HK-2 (cell line): ENCODE data around the gene TPRKB.
"Not testable (repeated sequence)": the region's sequence is repeated elsewhere in the genome, so short reads cannot be mapped to it uniquely, and the experiment has no call there.

ENCODE experiments used
- DNase-seq: peaks from one replicate; pipeline ENCODE4 v3.0.0-alpha.2; 2018; ENCODE audit not compliant: unreplicated experiment

Gene TPRKB

DNA sequence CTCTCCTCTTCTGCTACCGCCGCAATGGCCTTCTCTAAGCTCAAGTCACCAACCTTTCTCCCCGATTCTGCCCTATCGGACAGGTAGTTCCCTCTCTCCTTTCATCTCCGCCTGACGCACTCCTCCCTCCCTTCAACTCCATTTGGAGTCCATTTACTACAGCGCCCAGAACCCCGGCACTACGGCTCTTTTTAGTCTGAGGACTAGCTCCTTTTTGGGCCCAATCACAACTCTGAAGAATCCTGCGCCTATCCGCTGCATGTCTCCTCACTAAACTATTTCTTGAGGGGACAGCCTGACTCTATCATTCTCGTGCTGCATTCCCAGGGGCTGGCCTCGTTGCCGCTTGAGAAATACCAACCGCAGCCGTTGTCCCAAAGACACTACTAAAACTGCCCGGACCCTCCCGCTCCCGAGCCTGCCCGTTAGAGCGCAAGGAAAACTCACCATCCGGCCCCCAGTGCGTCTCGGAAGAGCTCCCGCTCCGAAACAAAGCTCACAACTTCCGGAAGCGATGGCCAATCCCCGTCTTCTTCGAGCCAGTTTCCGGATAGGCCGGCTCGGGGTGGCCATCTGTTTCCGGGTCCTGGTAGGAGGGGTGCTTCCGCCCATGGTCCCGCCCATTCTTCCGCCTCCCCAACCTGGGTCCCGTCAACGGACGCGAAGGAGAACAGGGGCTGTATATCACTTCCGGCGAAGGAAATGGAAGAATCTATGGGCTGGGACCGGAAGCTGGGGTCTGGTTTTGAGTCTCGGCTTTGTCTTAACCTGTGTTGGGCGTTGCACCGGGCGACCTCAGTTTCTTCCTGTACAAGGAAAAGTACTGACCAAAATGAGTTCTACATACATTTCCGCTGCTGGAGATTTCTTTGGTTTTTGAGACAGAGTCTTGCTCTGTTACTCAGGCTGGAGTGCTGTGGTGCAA is at the start of gene TPRKB:
Gene TPRKB (minus strand): TSS at position 491 of the 925 bp plus-strand sequence. CDS start 2,776 bp downstream, outside the sequence.
- DNase-seq: peak; percentile 96

DNA sequence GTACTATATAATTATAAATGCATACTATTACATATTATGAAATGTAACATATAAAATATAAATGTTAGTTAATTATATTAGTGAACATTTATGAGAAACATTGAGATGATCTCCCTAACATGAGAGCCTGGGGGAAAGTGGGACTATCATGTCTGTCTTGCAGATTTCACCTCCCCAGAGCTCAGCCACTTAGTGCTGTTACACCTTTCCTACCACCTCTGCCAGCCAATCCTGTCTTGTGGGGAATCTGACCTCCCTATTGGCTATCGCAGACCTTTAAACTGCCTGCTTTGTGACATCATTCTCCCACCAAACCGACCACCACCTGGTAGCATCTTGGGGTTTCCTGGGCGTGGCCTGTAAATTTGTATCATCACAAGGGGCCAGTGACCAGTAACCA is 46.7 kb upstream of the TPRKB start, which contains the start of gene C2orf78:
Gene C2orf78 (plus strand): TSS at position 301 of the 400 bp plus-strand sequence. CDS start 127 bp downstream, outside the sequence.
- DNase-seq: not testable (repeated sequence)

GRCh38 chr2:73783402-73783801 is 46.3 kb upstream of the TPRKB start:
- DNase-seq: peak; percentile 60

- DNase-seq: no peak
These were observed 43.1 kb upstream of the TPRKB start for GRCh38 chr2:73780237-73780582.

- DNase-seq: peak; percentile 96
These were observed 42.5 kb upstream of the TPRKB start, which contains the start of gene DUSP11 for GRCh38 chr2:73779467-73780236. TSS of gene DUSP11 (minus strand) at chr2:73780103. CDS start at chr2:73779974, 129 bp downstream.

DNA sequence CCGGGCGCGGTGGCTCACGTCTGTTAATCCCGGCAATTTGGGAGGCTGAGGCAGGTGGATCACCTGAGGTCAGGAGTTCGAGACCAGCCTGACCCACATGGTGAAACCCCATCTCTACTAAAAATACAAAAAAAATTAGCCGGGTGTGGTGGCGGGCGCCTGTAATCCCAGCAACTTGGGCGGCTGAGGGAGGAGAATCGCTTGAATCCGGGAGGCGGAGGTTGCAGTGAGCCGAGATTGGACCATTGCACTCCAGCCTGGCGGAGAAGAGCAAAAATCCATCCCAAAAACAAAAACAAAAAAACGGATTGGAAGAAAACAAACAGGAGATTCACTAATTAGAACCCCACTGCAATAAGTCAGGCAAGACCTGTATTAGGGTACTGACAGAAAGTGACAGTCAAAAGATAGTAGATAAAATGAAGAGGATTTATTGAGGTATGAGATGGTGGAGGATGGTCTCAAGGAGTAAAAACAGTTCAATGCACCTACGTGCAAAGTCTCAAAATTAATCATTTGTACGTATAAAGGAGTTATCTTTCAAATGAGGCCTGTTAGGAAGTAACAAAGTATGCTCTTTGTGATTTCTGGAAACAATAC is 41.8 kb upstream of the TPRKB start:
- not testable (repeated sequence) for DNase-seq

- no peak for DNase-seq
These were observed 39.8 kb upstream of the TPRKB start for GRCh38 chr2:73776869-73777519.

DNA sequence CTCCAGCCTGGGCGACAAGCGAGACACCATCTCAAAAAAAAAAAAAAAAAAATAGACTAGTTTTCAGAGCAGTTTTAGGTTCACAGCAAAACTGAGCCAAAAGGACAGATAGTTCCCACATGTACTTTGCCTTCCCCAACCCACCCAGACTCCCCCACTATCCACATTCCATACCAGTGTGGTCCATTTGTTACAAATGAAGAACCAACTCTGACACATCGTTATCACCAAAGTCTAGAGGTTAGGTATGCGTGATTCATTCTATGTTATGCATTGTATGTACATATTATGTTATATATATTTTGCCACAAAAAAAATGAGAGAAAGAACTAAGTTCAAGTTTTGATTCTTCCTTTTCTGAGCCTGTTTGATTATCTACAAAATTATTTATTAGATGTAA is 39.2 kb upstream of the TPRKB start:
- no peak for DNase-seq

DNA sequence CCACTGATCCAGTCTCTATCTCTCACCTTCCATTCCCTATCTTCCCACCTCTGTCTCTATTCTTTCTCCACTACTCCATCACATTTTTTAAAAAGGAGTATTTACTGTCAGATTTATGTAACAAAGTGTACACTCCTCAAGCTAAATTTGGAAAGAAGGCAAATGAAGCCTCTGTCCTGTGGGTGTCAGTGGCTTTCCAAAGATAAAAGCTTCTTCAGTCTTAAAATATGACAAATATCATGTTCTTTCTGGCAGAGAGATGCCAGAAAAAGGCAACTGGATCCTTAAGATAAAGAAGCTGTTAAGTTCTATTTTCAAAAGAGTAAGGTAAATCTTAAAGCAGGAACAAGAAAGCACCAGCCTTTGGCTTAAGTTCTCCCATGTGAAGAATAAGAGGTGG is 35.7 kb upstream of the TPRKB start:
- no peak for DNase-seq

DNA sequence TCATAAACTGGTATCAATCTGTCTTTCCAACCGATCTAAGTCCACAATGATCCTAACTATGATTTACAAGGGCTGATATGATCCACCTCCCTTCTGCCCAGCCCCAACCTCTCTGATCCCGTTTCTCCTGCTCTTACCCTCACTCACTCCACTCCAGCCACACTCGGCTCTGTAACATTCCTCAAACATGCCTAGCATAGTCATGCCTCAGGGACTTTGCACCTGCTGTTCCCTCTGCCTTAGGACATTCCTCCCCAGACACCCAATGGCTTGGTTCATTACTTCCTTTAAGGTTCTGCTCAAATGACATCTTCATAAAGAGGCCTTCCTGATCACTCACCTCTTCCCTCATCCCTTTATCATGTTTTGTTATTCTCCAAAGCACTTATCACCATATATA is 33.6 kb upstream of the TPRKB start:
- DNase-seq: no peak

GRCh38 chr2:73766994-73767393 is 29.8 kb upstream of the TPRKB start:
- DNase-seq: no peak

DNA sequence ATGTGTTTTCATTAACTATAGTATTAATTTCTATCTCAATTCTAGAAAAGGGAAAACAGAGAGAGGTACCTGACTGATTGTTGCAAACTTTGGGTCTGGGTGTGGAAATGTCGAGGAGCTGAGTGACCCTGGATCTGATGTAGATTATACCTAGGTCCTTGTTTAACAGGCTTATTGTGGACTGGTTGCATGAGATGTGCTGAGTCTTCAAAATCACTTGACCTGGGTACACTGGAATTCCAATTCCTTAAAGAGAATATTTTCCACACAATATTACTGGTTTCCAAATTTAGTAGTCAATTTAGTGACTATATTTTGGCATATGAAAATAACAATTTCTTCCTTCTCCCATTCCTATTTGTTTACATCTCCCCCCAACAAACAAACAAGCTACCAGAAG is 29.2 kb upstream of the TPRKB start:
- no peak for DNase-seq

DNA sequence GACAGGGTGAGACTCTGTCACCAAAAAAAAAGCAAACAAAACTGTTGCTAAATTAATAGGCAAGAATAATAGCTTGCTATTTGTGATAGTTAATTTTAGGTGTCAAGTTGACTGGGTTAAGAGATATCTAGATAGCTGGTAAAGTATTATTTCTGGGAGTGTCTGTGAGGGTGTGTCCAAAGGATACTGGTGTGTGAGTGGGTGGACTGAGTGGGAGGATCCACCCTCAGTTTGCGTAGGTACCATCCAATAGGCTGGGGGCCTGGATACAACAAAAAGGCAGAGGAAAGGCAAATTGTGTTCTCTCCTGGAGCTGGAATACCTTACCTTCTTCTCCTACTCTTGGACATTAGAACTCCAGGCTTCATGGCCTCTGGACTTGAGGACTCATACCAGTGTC is 27.8 kb upstream of the TPRKB start:
- DNase-seq: no peak

DNA sequence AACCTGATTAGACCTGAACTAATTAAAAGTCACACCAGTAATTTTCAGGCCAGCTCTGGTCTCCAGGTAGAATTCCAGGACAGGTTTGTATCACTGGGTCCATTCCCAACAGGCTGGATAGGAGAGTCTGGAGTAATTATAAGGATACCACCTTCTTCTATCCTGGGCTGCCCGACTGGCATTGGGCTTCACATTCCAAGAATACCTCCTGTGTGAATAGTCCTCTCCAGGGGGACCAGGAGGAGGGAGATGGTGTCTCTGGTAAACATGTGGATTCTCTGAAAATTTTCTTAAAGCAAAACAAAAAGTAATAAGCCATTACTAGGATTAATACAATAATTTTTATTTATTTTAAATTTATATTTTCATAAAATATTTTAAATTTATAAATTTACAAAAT is 25.4 kb upstream of the TPRKB start:
- peak; percentile 29 for DNase-seq

- no peak for DNase-seq
These were observed 22.8 kb upstream of the TPRKB start for GRCh38 chr2:73759904-73760303.

DNA sequence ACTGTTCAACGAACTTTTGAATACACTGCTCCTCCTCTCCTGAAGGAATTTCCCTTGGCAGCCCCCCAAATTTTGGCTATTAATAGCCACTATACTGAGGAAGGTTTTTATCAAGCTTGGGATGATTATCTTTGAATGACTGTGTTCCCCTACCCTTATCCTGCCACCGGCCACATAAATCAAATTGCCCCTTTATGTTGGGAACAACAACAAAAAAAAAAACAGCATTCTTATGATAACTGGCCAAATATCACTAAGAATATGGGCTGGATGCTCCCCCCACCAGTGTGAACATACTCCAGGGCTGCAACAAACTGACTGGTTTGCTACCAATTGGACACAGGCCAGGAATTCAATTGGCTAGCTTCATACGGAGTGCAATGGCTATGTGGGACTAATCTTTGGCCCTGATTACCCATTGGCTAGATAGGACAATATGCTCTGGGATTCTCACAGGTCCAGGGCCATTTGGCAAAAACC is 22.2 kb upstream of the TPRKB start:
- DNase-seq: no peak

- DNase-seq: not testable (repeated sequence)
These were observed 17.2 kb upstream of the TPRKB start for GRCh38 chr2:73754332-73754731.

GRCh38 chr2:73749314-73749713 is 12.2 kb upstream of the TPRKB start:
- no peak for DNase-seq

DNA sequence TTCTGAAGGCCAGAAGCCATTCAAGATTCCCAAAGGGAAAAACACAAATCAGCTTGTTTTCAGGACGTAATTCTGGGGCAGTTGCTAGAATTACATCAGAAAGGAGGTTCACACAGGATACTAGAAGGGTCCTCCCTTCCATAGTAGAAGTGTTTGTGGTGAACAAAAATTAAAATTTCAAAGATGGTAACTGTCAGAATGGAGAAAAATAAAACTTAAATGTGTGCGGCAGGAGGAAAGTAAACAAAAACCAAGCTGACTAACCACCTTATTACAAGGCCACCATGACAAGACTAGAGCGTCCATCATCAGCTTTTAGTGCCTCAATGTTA is 9.7 kb upstream of the TPRKB start:
- DNase-seq: no peak

DNA sequence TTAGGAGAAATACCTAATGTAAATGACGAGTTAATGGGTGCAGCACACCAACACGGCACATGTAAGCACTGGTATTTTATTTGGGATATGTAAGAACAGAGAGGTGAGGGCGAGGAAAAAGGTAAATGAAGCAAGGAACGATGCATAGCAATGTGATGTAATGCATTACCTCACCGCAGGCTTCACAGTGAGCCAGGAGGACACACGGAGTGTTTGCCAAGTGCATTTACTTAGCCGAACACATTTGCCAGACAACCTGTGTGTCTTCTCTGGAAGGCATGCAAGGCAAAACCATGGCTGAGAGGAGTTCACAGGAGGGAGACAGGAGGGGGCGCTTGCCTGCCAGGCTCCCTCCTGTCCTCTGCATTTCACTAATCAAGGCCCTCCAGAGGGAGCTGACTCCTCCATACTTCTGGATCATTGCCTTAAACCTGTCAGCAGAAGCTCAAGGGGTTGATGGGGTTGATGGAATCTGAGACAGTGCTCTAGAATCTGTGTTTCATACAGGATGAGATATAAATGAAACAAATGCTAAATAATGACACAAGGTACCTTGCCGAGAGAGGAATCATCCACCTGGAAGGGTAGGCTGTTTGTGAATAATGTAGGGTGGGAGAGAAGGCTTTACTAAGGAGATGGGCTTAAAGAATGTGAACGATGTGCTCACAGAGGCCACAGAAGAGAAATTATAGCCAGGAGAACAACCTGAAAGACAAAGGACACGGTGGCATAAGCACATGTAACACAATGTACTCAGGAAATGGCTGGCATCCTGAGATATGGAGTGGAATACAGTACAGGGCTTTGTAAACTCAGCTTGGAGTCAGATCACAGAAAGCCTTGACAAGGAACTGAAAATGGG is 9.1 kb upstream of the TPRKB start:
- no peak for DNase-seq

- no peak for DNase-seq
These were observed 3.6 kb upstream of the TPRKB start for GRCh38 chr2:73740767-73741166.
